Neural progenitor cell (in vitro differentiated cells): ENCODE results near the gene NOD1. TPM values are rescaled to one million over a fixed set of nuclear protein-coding genes. Genes with fewer than 3 reads are reported as not detected.
"Not testable (repeated sequence)": the region's sequence is repeated elsewhere in the genome, so short reads cannot be mapped to it uniquely, and the experiment has no call there.

Source experiments
- DNase-seq: peaks from one replicate; pipeline ENCODE4 v3.0.0-alpha.2; 2016; ENCODE audit warnings: low spot score
- H2AFZ ChIP-seq: fragments of 200-600 bp; sonication (generic); replicated peaks from 2 replicates; pipeline ENCODE4 v1.6.1; 2016; ENCODE audit warnings: antibody characterized with exemption
- H3F3A ChIP-seq: fragments of 200-600 bp; sonication (generic); 2 replicates; pipeline ENCODE4 v1.6.1; 2016; ENCODE audit warnings: antibody characterized with exemption, low read depth
- H3K27ac ChIP-seq: fragments of 200-600 bp; sonication (generic); 2 replicates; pipeline ENCODE4 v1.5.1; 2016; ENCODE audit warnings: mild to moderate bottlenecking
- H3K27me3 ChIP-seq: fragments of 200-600 bp; sonication (generic); 2 replicates; pipeline ENCODE4 v1.6.1; 2016; ENCODE audit warnings: mild to moderate bottlenecking, moderate library complexity
- H3K36me3 ChIP-seq: fragments of 200-600 bp; sonication (generic); 2 replicates; pipeline ENCODE4 v1.5.1; 2016
- H3K4me1 ChIP-seq: fragments of 200-600 bp; sonication (generic); 2 replicates; pipeline ENCODE4 v1.6.1; 2016; ENCODE audit warnings: mixed run types
- H3K4me2 ChIP-seq: fragments of 200-600 bp; sonication (generic); 2 replicates; pipeline ENCODE4 v1.6.1; 2016
- H3K4me3 ChIP-seq: fragments of 200-600 bp; sonication (generic); 2 replicates; pipeline ENCODE4 v1.5.1; 2016
- H3K79me2 ChIP-seq: fragments of 200-600 bp; sonication (generic); 2 replicates; pipeline ENCODE4 v1.6.1; 2016; ENCODE audit warnings: low read depth
- H3K9ac ChIP-seq: fragments of 200-600 bp; sonication (generic); 2 replicates; pipeline ENCODE4 v1.6.1; 2016
- H3K9me3 ChIP-seq: fragments of 200-600 bp; sonication (generic); 2 replicates; pipeline ENCODE4 v1.5.1; 2016; ENCODE audit warnings: low read depth
- H4K20me1 ChIP-seq: fragments of 200-600 bp; sonication (generic); 2 replicates; pipeline ENCODE4 v1.6.1; 2016; ENCODE audit warnings: low read depth
- H3K27ac Mint-ChIP-seq: 3 replicates; pipeline ENCODE4 v1.8.0; 2021; ENCODE audit warnings: mixed read lengths
- H3K27me3 Mint-ChIP-seq: 2 replicates; pipeline ENCODE4 v1.8.0; 2022; ENCODE audit warnings: low read depth, mild to moderate bottlenecking, inconsistent platforms, moderate library complexity, mixed read lengths; ENCODE audit not compliant: insufficient read depth
- H3K36me3 Mint-ChIP-seq: 3 replicates; pipeline ENCODE4 v1.8.0; 2021; ENCODE audit warnings: mixed read lengths
- H3K4me1 Mint-ChIP-seq: 3 replicates; pipeline ENCODE4 v1.8.0; 2021; ENCODE audit warnings: mixed read lengths
- H3K4me3 Mint-ChIP-seq: 3 replicates; pipeline ENCODE4 v1.8.0; 2021; ENCODE audit warnings: mild to moderate bottlenecking, moderate library complexity, mixed read lengths
- H3K9me3 Mint-ChIP-seq: 3 replicates; pipeline ENCODE4 v1.8.0; 2020; ENCODE audit warnings: mixed read lengths
- EZH2 ChIP-seq: fragments of 200-600 bp; sonication (generic); IDR thresholded peaks from 2 replicates; pipeline ENCODE4 v1.6.1; 2017; ENCODE audit warnings: antibody characterized with exemption, mild to moderate bottlenecking, moderate library complexity
- EZH2phosphoT487 ChIP-seq: fragments of 200-600 bp; sonication (generic); IDR thresholded peaks from 2 replicates; pipeline ENCODE4 v1.6.1; 2017; ENCODE audit warnings: antibody characterized with exemption
- total RNA-seq: library from RNA; depleted of rRNA; stranded (reverse); fragments of >200 nt; gene quantifications from 2 replicates; pipeline ENCODE4 v1.2.3, GENCODE V29; 2015; ENCODE audit warnings: low replicate concordance
- TF ChIP-seq, protein P1 (sequence below): fragments of 200-600 bp; sonication (generic); IDR thresholded peaks from 2 replicates; pipeline ENCODE4 v1.5.1; 2017; ENCODE audit warnings: antibody characterized with exemption, mild to moderate bottlenecking

The NOD1 gene
- total RNA-seq, 1 donor from 2014 or later = 5.0 TPM

GRCh38 chr7:30511973-30512662, 33.5 kb upstream of the NOD1 start:
- Histone ChIP-seq H3K79me2 (no peaks in the 10 kb centered on the region), H3K4me1 (peaks cover 11% of the 10 kb centered on the region), H3K9me3 (no peaks in the 10 kb centered on the region), H3F3A (peaks cover 14% of the 10 kb centered on the region), H3K27me3 (no peaks in the 10 kb centered on the region), H2AFZ (no peak overlapping the region), H3K4me3 (no peak overlapping the region), H3K4me2 (no peak overlapping the region), H3K27ac (no peak overlapping the region), H4K20me1 (no peaks in the 10 kb centered on the region), H3K36me3 (no peaks in the 10 kb centered on the region), H3K9ac (no peak overlapping the region)
- peaks cover 1% of the 10 kb centered on the region for H3K27me3 Mint-ChIP-seq
- peaks cover 5% of the 10 kb centered on the region for H3K9me3 Mint-ChIP-seq
- H3K27ac Mint-ChIP-seq = peak overlapping the region; percentile 66
- H3K4me1 Mint-ChIP-seq = peaks cover 14% of the 10 kb centered on the region
- DNase-seq = peak; percentile 31
- H3K4me3 Mint-ChIP-seq = no peak overlapping the region
- TF ChIP-seq, protein P1, sequence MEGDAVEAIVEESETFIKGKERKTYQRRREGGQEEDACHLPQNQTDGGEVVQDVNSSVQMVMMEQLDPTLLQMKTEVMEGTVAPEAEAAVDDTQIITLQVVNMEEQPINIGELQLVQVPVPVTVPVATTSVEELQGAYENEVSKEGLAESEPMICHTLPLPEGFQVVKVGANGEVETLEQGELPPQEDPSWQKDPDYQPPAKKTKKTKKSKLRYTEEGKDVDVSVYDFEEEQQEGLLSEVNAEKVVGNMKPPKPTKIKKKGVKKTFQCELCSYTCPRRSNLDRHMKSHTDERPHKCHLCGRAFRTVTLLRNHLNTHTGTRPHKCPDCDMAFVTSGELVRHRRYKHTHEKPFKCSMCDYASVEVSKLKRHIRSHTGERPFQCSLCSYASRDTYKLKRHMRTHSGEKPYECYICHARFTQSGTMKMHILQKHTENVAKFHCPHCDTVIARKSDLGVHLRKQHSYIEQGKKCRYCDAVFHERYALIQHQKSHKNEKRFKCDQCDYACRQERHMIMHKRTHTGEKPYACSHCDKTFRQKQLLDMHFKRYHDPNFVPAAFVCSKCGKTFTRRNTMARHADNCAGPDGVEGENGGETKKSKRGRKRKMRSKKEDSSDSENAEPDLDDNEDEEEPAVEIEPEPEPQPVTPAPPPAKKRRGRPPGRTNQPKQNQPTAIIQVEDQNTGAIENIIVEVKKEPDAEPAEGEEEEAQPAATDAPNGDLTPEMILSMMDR = no peak
- TF ChIP-seq EZH2phosphoT487 = no peak
- peaks cover 2% of the 10 kb centered on the region for H3K36me3 Mint-ChIP-seq

- Histone ChIP-seq H3K27me3 (no peaks in the 10 kb centered on the region), H3K4me1 (peaks cover 11% of the 10 kb centered on the region), H3F3A (peaks cover 14% of the 10 kb centered on the region), H3K9me3 (no peaks in the 10 kb centered on the region), H3K9ac (no peak overlapping the region), H3K36me3 (no peaks in the 10 kb centered on the region), H3K79me2 (no peaks in the 10 kb centered on the region), H3K27ac (no peak overlapping the region), H3K4me2 (no peak overlapping the region), H4K20me1 (no peaks in the 10 kb centered on the region), H2AFZ (no peak overlapping the region), H3K4me3 (no peak overlapping the region)
- Mint-ChIP-seq H3K9me3 (peaks cover 11% of the 10 kb centered on the region), H3K27me3 (no peaks in the 10 kb centered on the region), H3K27ac (no peak overlapping the region), H3K4me1 (peaks cover 14% of the 10 kb centered on the region), H3K4me3 (no peak overlapping the region), H3K36me3 (peaks cover 2% of the 10 kb centered on the region)
- TF ChIP-seq EZH2 (no peak), EZH2phosphoT487 (no peak)
- TF ChIP-seq, protein P1 = no peak
- no peak for DNase-seq
Observed at GRCh38 chr7:30511494-30511893, 32.9 kb upstream of the NOD1 start.

GRCh38 chr7:30510124-30511075, 31.8 kb upstream of the NOD1 start:
- Histone ChIP-seq H3F3A (peaks cover 14% of the 10 kb centered on the region), H3K36me3 (no peaks in the 10 kb centered on the region), H3K4me3 (no peak overlapping the region), H3K4me1 (peaks cover 11% of the 10 kb centered on the region), H3K27ac (no peak overlapping the region), H3K9ac (no peak overlapping the region), H2AFZ (no peak overlapping the region), H4K20me1 (no peaks in the 10 kb centered on the region), H3K27me3 (no peaks in the 10 kb centered on the region), H3K4me2 (no peak overlapping the region), H3K9me3 (no peaks in the 10 kb centered on the region), H3K79me2 (no peaks in the 10 kb centered on the region)
- Mint-ChIP-seq H3K27me3 (no peaks in the 10 kb centered on the region), H3K36me3 (peaks cover 5% of the 10 kb centered on the region), H3K4me1 (peaks cover 14% of the 10 kb centered on the region), H3K9me3 (peaks cover 18% of the 10 kb centered on the region), H3K27ac (no peak overlapping the region), H3K4me3 (no peak overlapping the region)
- TF ChIP-seq, protein P1 = peak; percentile 91
- TF ChIP-seq EZH2 = no peak
- TF ChIP-seq EZH2phosphoT487 = no peak
- peak; percentile 62 for DNase-seq

GRCh38 chr7:30509171-30509857, 30.7 kb upstream of the NOD1 start:
- H2AFZ ChIP-seq, H3K4me3 Mint-ChIP-seq, H3K4me3 ChIP-seq, H3K36me3 Mint-ChIP-seq, H3K9ac ChIP-seq, H3K27me3 ChIP-seq, H3K27ac ChIP-seq, H3K4me2 ChIP-seq, H3K36me3 ChIP-seq, H4K20me1 ChIP-seq, DNase-seq, H3K27me3 Mint-ChIP-seq, H3K9me3 ChIP-seq, H3K27ac Mint-ChIP-seq, H3K79me2 ChIP-seq: not testable (repeated sequence)
- H3F3A ChIP-seq = peaks cover 14% of the 10 kb centered on the region
- Mint-ChIP-seq H3K9me3 (peaks cover 20% of the 10 kb centered on the region), H3K4me1 (peaks cover 17% of the 10 kb centered on the region)
- peaks cover 11% of the 10 kb centered on the region for H3K4me1 ChIP-seq

- not testable (repeated sequence) for H3K27me3 ChIP-seq, H2AFZ ChIP-seq, H3K9ac ChIP-seq, H3K36me3 ChIP-seq, H3K27me3 Mint-ChIP-seq, H3K4me2 ChIP-seq, H3K4me3 ChIP-seq, H3K4me3 Mint-ChIP-seq, H3K9me3 ChIP-seq, H4K20me1 ChIP-seq, H3K27ac ChIP-seq, DNase-seq, H3K27ac Mint-ChIP-seq
- H3F3A ChIP-seq = peaks cover 14% of the 10 kb centered on the region
- H3K79me2 ChIP-seq = peaks cover 21% of the 10 kb centered on the region
- Mint-ChIP-seq H3K4me1 (peaks cover 25% of the 10 kb centered on the region), H3K9me3 (peaks cover 30% of the 10 kb centered on the region), H3K36me3 (peaks cover 16% of the 10 kb centered on the region)
- H3K4me1 ChIP-seq = peaks cover 24% of the 10 kb centered on the region
Observed at GRCh38 chr7:30507346-30507900, 28.8 kb upstream of the NOD1 start.
